Globus pallidus (tissue), 1 donor: ENCODE data around the gene CKAP2L.

Source experiments
- DNase-seq: peaks from one replicate; pipeline ENCODE4 v3.0.0-alpha.2; 2015; ENCODE audit warnings: low spot score

CKAP2L gene

DNA sequence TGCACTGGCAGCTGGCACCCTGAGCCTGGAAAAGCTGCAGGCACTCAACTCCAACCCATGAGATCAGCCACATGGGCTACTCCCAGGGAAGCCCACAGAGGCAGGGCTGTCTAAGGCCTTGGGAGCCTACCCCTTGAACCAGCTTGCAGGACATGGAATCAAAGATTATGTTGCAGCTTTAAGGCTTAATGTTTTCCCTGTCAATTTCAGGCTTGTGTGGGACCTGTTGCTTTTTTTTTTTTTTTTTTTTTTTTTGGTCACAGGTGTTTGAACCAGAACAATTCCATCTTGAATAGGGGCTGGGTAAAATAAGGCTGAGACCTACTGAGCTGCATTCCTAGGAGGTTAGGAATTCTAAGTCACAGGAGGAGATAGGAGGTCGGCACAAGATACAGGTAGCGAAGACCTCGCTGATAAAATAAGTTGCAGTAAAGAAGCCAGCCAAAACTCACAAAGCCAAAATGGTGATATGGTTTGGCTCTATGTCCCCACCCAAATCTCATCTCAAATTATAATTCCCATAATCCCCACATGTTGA, 27.4 kb upstream of the CKAP2L start:
- no peak for DNase-seq

DNA sequence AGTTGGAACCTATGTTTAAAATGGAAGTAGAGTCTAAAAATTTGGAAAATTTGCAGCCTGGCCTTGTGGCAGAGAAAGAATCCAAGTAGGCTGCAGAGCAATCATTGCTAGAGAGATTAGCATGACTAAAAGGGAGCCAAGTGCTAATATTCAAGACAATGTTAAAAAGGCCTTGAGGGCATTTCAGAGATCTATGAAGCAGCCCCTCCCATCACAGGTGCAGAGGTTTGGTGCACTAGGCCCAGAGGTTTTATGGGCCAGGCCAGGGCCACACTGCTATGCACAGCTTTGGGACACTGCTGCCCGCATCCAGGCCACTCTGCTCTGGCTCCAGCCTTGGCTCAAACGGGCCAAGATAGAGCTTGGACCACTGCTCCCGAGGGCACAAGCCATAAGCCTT, 26.6 kb upstream of the CKAP2L start:
- DNase-seq, result no peak

DNA sequence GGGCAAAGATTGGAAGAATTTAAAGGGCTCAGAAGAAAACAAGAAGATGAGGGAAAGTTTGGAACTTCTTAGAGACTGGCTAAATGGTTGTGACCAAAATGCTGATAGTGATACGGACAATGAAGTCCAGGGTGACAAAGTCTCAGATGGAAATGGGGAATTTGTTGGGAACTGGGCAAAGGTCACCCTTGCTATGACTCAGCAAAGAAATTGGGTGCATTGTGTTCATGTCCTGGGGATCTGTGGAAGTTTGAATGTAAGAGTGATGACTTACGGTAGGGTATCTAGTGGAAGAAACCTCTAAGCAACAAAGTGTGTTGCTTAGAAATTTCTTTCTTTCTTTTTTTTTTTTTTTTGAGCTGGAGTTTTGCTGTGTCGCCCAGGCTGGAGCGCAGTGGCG, 25.9 kb upstream of the CKAP2L start:
- DNase-seq, result no peak

DNA sequence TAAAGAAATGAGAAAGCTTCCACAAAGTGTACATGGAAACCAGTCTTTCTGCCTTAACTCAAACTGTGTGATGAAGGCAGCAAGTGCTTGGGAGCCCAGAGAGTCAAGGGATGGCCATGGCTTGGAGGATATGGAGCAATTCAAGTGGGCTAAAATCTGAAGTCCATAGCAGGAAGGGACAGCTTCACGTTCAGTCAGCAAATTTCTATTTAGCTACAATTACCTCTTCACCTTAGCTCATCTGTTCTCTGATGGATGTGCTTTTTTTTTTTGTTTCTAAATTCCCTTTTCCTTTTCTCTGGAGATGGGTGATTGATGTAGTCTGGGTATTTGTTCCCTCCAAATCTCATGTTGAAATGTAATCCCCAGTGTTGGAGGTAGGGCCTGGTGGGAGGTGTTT, 24.8 kb upstream of the CKAP2L start:
- no peak for DNase-seq

DNA sequence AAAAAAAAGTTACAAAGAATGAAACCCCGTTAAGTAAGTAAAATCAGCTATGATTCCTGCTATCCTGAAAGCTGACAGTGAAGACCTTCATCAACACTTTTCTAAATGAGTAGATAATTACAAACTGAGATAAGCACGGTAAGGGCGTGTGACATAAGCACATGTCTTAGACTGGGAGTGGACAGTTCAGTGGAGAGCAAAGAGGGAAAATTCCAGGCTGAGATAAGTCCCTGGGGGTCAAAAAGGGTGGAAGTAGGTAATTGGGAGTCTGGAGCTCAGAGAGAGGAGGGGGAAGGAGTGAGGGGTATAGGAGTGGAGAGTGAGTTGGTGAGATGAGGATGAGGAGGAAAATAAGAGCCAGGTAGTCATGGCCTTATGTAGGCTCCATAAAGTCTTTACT, 24.2 kb upstream of the CKAP2L start:
- DNase-seq, result no peak

DNA sequence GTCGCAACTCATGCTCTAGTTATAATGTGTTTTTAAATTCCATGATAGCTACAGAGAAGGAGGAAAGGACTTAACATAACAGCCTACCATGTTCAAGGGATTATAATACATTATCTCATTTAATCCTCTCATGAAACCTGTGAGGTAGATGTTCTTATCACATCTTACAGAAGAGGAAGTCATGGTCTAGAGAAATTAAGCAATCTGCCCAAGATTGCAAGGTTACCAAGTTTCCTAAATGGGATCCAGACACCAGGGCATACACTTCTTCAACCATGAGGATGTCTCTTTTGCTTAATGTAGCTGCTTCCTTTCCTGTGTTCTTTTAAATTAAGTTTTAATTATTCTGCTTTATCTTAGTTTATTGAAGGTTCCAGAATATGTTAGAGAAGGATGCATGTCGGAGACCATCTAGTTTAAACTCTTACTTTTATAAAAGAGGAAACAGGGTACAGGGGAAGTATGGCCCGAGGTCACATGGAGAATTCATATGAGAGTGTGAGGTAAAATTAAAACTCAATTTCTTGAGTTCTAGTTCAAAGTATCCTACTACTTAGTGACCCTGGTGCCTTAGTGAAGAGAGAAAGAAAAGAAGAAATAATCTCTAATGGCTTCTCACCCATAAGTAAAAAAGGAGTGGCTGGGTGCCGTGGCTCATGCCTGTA, 23.5 kb upstream of the CKAP2L start:
- no peak for DNase-seq

DNA sequence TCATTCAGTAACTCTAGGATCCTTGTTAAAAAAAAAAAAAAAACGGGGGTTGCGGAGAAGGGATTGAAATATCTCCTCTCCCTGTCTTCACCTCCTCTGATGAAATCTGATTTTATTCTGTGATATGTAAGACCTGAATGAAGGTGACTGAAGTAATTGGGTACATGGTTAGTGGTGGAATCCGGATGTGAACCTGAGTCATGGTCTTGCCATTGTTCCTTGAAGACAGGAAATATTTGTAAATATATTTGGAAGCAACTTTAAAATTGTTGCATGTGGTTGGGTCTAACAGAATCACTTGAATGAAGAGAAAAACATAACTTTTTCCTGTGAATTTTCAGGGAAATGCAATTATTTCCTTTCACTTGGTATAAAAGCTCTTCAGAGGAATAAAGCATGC, 22.9 kb upstream of the CKAP2L start:
- no peak for DNase-seq

DNA sequence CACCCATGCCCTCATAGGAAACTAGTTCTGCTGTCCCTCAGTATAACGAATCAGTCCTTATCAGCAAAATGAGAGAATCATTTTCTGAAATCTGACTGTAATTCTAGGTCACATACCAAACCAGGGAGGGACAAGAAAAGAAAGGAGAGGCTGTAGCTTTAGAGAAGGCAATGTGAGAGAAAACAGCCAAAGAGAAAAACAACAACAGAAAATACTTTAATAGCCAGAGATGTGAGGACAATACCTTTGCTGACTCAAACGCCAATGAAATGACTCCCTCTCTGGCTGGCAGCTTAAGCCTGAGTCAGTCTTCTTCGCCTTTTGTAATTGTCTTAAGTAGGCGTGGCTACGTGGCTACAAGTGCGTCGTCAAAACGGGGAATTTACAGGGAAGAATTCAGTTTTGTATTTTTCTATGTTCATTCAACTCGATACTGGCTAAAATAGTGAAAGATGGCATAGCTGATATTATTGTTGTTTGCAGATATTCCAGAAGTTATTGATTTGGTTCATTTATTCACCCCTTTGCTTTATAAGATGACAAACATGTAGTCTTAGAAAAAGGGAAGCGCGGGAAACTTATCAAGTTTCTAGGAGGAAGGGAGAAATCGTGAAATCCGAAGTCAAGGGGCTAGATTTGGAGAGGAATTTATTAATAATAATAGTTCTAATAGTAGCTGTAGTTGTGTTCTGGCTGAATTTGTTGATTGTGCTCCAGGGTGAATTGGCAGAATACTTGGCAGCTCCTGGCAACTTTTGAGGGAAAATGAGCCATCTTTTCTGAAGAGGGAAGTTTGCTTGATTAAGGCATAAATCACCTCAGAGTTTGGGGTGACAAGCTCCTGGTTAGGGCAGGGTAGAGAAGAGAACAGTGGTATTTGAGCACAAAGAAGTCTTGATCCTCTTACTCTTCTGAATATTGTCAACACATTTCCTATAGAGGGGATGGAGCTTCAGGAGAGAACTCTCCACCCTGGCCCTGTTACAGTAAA, 20.1 kb upstream of the CKAP2L start, which contains the start of gene IL1A:
TSS of gene IL1A (minus strand) at position 295 of the 991 bp plus-strand sequence. CDS start 723 bp downstream, outside the sequence.
- no peak for DNase-seq

DNA sequence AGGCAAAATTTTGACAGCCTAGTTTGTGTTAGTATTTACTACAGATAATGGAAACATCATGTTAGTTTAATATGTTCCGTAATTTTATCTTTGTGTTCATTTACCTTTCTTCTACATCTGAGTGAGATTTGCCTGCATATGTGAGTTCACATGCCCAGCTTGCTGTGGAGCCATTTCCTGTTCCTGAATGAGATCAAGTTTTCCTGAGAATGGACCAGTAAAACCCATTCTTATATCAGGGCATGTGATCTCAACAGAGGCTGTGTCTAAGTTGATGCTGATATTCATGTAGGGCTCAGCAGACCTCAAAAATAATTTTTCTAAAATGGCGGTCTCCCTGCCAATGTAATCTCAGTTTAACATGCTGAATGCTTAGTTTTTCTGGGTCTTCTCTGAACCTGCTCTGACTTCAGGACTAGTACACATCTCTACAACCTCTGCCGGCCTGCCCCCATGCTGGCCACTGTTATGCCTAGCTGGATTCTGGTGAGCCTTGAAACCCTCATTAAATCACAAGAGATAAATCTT, 18.8 kb upstream of the CKAP2L start:
- no peak for DNase-seq

DNA sequence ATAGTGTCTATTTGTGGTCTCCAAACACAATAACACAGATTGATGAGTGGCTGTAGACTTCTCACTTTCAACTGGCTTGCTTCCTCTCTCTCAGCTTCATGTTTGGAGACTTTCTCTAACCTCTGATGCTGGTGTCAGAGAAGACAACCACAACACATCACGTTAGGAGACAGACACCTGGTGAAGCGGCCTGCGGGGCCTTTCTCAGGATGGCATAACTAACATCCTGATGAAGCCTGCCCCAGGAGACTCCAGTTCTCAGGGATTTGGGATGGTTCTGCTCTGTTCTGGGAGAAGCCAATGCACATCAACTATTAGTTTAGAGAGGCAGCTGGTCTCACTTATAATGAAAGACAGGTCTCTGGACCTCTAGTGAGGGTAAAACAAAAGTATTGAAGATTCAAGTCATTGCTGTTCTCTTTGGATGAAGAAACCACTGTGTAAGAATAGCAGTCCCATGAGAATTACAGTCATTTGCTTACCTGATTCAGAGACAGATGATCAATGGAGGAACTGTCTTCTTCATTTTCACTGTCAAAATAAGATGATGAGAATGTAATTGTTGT, 17.9 kb upstream of the CKAP2L start:
- no peak for DNase-seq

DNA sequence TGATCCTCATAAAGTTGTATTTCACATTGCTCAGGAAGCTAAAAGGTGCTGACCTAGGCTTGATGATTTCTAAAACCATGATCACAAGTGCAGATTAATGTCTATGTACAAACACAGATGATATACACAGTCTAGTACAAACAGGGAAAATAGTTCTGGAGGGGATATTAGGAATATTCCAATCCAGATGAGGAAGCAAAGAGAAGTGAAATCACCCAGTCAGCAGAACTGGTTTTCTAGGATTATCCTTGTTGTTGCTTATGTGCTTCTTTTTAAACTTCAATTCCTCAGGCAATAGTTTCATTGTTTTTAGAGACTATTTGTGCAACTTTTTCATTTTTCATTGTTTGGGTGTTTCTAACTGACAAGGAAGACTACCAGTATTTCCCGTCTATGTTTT, 15.2 kb upstream of the CKAP2L start:
- DNase-seq, result no peak

DNA sequence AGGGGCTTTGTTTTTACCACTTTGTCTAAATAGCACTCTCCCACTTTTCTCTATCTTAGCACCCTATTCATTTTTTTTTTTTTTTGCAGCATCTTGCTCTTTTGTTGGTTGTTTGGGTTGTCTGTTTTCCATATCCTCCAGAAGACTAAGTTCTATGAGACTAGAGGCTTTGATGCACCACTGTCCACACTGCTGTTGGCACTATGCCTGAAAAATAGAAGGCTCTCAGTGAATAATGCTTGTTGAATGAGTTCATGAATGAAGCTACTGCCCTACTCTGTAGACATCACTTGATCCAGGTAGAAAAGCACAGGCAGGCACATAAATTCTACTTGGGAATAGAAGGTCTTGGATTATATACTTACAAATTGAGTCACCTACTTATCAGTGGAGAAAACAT, 12.6 kb upstream of the CKAP2L start:
- DNase-seq, result no peak

DNA sequence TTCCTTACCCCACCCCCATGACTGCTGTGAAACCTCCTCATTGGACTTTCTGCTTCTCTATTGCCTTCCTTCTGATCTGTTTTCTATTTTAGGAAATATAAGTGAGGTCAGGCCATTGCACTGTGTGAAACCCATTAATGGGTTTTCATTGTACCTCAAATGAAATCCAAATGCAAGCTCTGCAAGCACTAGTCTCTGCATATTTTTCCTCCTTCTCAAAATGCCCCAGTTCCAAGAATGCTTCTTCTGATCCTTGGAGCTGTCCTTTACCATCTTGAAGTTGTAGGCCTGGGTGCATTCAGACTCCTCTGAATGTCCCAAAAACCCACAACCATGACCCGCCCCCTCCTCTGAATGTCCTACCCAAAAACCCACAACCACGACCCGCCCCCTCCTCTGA, 11.7 kb upstream of the CKAP2L start:
- DNase-seq, result no peak

DNA sequence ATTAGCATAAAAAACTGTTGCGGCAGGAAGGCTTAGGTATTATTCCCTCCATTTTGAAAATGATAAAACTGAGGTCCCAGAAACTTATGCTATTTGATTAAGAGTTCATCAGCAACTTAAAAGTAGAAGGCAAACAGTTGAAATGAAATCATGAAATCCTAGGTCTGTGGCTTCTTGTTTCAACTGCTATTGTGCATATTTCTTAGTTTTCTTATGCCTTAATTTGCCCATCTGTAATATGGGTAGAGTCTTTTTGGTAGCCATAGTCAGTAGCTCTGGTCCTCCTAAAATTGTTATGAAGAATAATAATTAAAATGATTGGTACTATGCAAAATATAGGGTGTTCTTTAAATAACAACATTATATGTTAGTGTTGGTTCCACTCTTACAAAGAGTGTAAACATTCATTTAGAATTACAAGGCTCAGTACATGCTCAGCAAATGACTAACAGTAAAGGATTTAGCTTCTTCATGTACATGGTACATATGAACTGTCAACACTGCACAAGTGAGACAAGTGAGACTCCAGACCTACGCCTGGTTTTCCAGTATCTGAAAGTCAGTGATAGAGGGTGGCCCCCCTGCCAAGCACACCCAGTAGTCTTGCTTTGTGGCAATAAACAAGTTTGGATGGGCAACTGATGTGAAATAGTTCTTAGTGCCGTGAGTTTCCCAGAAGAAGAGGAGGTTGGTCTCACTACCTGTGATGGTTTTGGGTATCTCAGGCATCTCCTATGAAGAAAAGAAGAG, 10.3 kb upstream of the CKAP2L start:
- DNase-seq, result no peak

DNA sequence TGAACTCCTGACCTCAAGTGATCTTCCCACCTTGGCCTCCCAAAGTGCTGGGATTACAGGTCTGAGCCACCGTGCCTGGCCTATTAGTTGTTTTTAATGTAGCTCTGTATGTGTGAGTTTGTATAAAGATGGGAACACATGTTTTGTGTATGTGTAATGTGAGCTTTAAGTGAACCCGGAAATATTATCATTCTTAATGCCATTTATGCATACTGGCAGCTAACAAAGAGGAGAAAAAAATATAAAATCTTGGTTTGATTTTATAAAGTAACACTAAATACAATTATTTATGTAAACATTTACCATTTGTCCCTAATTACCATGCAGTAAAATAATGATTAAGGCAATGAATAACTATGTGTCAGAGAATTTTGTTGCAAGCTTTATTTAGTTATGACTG, 9.1 kb upstream of the CKAP2L start:
- no peak for DNase-seq

DNA sequence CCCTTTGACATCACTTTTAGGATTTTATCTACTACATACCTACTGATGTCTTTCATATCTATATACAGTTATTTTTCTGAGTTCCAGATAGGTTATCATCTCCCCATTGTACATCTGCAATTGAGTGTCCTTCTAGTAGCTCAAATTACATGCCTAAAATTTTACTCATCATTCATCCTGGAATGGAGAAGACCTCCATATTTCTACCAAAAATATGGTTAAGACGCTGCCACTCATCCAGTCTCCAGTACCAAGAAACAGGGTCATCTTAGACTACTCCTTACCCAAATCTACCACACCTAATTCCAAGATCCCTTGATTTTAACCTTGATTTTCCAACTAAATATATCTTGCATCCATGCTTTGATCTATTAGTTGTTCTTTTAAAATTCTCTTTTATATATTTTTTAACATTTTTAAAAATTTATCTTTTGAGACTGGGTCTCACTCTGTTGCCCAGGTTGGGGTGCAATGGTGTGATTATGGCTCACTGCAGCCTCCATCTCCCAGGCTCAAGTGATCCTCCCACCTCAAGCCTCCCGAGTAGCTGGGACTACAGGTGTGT, 8.6 kb upstream of the CKAP2L start:
- DNase-seq, result no peak

DNA sequence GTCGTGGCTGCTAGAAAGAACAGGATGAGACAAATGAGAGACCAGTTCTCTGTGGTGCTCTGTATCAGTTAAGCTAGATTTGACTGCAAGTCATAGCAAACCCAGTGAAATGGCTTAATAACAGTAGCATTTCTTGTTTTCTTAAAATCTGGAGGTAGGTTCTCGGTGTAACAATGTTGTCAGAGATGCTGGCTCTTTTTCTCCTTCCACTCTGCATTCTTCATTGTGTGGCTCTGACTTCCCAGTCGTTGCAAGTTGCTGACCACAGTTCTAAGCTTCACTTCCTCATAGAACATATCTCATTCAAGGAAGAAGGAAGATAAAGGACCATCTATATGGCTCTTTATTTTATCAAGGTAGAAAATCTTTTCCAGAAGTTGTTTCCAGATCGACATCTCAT, 7.9 kb upstream of the CKAP2L start:
- no peak for DNase-seq

DNA sequence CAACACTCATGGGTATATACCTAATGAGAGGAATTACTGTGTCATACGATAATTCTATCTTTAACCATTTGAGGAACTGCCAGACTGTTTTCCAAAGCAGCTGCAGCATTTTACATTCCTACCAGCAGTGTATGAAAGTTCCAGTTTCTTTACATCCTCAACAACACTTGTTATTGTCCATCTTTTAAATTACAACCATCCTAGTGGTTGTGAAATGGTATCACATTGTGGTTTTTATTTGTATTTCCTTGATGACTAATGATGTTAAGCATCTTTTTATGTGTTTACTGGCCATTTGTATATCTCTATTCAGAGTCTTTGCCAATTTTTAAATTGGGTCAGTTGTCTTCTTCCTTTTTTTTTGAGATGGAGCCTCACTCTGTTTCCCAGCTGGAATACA, 4.0 kb upstream of the CKAP2L start:
- no peak for DNase-seq

DNA sequence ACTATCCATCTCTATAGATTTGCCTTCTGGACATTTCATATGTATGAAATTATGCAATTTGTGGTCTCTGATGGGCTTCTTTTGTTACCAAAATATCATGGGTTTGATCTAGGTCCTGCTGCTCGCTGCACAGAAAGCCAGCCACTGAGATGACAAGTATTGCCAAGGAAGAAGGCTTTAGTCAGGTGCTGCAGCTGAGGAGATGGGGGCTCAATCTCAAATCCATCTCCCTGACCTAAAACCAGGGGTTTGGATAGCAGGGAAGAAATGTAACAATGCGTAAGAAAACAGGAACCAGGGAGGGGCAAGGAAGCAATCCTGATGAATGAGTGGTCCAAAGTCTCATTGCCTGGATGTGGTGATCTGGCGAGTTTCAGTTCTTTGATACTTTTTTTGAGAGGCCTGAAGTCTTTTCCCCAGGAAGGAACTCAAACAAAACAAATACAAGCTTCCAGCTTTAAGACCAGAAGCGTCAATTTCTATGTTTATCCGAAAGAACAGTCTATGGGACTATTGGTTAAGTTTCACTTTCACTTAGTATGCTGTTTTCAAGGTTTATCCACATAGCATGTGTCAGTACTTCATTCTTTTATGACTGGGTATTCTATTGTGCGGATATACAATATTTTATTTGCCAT, 3.4 kb upstream of the CKAP2L start:
- DNase-seq, result no peak

DNA sequence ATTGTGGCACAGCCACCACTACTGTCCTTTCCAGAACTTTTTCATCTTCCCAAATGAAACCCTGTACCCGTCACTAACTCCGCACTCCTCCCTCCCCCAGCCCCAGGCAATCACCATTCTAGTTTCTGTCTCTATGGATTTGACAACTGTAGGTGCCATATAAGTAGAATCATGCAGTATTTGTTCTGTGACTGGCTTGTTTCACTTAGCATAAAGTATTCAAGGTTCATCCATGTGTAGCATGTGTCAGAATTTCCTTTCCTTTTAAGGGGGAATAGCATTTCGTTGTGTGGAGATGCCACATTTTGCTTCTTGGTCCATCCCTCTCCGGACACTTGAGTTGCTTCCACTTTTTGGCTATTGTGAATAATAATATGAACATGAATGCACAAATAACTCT, 842 bp upstream of the CKAP2L start:
- DNase-seq, result no peak

DNA sequence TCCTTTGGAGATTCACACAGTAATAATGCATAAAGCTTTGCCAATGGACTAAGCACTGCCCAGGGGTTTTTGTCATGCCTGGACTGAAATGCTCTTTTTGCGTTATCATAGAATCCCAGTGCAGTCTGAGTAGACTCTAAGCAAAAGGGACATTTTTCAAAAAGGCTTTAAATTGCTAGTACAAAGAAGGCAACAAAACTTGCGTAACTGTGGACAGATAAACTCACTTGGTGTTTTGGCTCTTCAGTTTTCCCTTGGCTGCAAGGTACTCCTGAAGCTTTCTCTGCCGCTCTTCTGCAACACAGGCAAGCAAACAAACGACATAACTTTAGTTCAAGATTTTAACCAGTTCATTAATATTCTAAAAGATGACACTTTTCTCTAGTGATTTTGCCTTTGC, 2.1 kb downstream of the CKAP2L start:
- no peak for DNase-seq
